HG03575 (cell line): ENCODE data around the gene ANO7.
"Not testable (repeated sequence)": the region's sequence is repeated elsewhere in the genome, so short reads cannot be mapped to it uniquely, and the experiment has no call there.

ENCODE experiments used
- ATAC-seq: cut with Tn5 transposase; IDR thresholded peaks from one replicate; pipeline ENCODE4 v1.9.1; 2021; ENCODE audit not compliant: unreplicated experiment, insufficient number of reproducible peaks, low FRiP score; ENCODE audit errors: extremely low read depth

The ANO7 gene

DNA sequence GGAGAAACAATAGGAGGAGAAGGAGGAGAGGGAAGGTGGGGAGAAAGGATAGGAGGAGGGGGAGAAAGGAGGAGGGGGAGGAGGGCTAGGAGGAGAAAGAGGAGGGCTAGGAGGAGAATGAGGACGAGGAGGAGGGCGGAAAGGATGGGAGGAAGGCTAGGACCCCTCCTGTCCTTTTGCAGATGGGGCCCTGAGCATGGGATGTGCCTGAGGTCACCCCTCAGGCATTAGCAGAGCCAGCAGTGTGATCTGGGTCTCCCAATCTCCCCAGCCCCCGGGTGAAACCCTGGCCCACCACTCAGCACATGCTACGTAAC, 601 bp upstream of the ANO7 start:
- no peak for ATAC-seq

- no peak for ATAC-seq
These were observed 797 bp downstream of the ANO7 start for GRCh38 chr2:241189093-241189855.

GRCh38 chr2:241189856-241190201, 1.4 kb downstream of the ANO7 start:
- no peak for ATAC-seq

DNA sequence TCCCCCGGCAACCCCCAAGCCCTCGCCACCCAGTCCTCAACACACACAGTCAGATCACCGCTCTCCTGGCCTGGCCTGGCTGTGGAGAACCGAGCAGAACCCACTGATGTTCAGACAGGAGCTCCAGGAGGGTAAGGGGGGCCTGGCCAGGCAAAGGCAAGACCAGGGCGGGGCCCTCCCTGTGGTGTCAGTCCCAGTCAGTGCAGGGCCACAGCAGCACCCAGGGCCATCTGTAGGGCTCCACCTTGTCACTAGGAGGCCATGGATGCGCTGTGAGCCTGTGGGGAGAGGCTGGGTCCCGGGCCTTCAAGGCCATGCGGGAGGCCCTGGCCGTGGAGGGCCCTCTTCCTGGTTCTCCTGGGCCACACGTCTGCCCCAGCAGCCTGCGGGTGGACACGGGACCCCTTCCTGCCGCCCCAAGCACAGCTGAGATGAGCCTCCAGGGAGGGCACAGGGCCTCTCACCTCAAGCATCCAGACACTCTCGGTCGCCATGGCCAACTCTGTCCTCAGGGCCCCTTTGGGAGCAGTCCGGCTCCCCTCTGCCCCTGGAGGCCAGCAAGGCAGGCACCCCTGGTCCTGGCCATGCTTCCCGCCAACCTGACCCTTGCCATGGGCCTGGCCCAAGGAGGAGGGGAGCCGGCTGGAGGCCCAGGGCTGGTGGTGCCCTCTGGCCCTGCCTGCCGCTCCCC, 2.0 kb downstream of the ANO7 start:
- no peak for ATAC-seq

DNA sequence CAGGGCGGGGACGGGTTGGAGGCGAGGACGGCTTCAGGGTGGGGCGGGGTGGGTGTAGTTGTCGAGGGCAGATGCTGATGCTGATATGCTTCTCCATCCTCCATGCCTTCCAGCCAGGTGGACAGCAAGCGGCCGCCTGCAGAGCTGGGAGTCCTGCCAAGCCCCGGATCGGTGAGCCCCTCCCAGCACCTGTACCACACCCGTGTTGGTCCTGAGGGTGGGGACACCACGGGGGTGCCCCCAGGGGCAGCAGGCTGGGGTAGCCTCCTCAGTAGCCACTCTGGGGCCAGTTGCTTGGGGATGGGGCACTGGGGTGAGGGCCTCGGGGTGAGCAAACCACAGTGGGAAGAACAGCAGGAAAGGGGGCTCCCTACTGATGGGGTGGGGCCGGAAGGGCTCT, 2.6 kb downstream of the ANO7 start:
- ATAC-seq = no peak

DNA sequence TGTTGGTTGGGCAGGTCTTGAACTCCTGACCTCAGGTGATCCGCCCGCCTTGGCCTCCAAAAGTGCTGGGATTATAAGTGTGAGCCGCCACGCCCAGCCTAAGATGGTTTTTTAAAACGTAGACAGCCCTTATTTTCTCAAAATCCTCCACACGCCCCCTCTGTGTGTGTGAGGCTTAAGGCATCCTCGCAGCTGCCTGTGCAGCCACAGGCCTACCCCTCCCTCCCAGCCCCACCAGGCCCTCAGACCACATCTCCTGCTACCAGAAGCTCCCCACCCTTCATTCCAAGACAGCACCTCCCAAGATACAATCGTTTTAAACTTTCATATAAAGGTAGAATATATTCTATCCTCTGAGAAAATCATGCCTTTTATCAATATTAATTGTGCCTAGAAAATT, 4.8 kb downstream of the ANO7 start:
- ATAC-seq = no peak

DNA sequence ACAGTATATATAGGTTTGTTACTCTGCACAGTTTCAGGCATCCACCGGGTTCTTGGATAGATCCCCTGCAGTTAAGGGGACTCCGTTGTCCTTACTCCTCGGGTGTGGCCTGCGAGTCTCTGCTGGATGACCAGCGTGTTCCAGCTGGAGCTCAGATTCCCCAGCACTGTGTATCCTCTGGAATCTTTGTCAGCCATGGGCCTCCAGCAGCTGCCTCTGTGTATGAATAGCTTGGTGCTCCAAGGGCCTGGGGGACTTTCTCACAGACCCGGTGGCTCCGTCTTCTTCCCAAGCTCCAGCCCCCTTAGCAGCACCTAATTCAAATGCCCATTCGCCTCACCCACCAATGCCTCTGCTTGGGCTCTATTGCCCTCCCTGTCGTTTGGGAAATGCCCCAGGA, 6.3 kb downstream of the ANO7 start:
- no peak for ATAC-seq

DNA sequence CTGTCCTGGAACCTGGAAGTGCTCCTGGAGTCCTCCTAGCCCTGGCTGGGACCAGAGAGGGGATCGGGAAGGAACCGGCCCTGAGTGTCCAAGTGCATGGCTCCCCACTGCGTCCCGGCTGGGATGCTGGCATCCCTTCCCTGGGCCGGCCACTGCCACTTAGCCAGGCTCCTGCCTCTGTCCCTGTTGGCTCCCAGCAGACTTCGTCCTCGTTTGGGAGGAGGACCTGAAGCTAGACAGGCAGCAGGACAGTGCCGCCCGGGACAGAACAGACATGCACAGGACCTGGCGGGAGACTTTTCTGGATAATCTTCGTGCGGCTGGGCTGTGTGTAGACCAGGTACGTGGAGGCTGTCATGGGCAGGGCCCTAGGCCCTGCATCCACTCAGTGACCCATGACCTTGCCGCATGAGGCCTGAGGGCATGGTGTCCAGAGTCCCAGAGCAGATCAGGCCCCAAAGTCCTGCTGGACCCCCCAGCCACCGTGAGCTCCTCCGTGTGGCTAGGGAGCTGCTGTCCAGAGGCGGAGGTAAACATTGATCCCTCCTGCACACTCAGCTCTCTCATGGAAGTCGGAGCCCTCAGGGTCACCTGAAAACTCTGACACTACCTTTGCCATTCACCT, 7.1 kb downstream of the ANO7 start:
- no peak for ATAC-seq

- not testable (repeated sequence) for ATAC-seq
These were observed 8.8 kb downstream of the ANO7 start for GRCh38 chr2:241197246-241197645.

GRCh38 chr2:241197947-241198346, 9.5 kb downstream of the ANO7 start:
- no peak for ATAC-seq

DNA sequence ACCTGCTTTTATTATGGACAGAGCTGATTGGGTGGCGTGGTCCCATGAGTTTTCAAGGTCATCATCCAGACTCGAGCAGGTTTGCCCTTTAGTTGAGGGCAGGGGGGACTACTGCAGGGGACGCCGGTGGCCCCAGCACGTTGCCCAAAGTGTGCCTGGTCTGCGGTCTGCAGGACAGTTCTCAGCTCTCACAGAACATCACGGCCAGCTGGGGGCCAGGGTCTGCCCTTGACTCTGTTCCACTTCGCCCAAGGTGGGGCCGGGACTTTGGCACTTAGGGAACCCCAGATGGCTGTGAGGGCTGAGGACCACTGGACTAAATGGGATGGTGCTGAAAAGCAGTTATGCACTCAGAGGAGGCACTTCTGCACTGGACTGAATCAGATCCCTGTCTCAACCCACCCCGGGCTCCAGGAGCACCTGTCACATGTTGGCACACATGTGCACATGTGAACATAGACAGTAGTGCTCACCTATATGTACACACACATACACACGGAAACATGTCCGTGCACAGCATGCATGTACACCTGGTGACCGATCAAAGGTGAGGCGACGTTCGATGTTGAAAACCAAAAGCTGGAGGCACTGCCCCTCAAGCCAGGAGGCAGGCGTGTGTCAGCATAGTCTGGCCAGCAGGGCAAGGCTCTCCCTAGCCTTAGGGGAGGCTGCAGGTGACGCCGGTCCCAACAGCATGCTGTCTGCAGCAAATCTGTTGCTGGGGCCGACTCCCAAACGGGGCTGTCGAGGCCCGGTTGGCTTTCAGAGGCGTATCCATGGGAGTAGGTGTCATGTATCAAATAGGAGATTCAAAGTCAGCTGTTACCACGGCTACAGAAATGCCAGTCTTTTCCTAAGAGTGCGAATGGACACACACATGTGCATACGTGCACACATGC, 10.2 kb downstream of the ANO7 start:
- no peak for ATAC-seq

- ATAC-seq = no peak
These were observed 10.8 kb downstream of the ANO7 start for GRCh38 chr2:241199286-241199685.

- no peak for ATAC-seq
These were observed 11.7 kb downstream of the ANO7 start for GRCh38 chr2:241199897-241200821.

DNA sequence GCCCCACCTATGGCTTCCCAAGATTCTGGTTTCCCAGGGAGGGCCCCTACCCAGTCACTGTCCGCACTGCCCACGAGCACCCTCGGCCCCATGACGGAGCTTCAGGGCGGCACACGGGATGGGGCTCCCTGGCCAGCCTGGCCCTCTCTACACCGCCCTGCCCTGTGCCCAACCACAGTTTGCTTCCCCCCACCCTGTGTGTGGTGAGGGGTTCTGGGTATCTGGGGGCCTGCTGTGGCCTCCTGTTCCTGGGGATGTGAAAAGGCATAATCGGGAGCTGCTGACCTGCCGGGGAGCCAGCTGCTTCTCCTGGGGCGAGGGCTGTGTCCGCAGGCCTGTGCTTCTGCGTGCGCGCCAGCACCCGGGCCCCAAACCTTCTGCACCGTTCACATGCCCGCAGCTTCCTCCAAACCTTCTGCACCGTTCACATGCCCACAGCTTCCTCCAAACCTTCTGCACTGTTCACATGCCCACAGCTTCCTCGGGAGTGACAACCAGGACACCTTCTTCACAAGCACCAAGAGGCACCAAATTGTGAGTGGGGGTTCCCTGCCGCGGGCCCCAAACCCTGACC, 12.4 kb downstream of the ANO7 start:
- no peak for ATAC-seq

- ATAC-seq = no peak
These were observed 13.2 kb downstream of the ANO7 start for GRCh38 chr2:241201445-241202267.

DNA sequence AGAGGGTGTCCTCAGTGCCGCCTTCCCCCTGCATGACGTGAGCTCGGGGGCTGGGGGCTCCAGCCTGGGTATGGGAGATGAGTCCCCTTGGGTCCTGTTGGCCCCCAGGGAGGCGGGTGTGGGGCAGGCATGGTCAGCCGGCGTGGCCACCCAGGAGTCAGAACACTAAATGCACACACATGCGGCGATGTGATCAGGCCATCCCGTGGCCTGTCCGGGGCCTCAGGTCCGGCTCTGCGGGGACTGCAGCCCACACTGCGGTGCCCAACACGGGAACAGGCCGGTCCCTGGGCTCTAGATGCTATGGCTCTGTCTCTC, 13.8 kb downstream of the ANO7 start:
- ATAC-seq = no peak

GRCh38 chr2:241202681-241203080, 14.2 kb downstream of the ANO7 start:
- ATAC-seq = no peak
